HS-27A (cell line): ENCODE data around the gene MACROD1.
A peak's percentile ranks its signal among the peaks of the same experiment; 100 is the strongest.
"Not testable (repeated sequence)": the region's sequence is repeated elsewhere in the genome, so short reads cannot be mapped to it uniquely, and the experiment has no call there.

ENCODE experiments used
- DNase-seq: peaks from one replicate; pipeline ENCODE4 v3.0.0-alpha.2; 2012; ENCODE audit warnings: low read depth, missing footprints

Gene MACROD1

GRCh38 chr11:64185693-64186491 lies 20.0 kb upstream of the MACROD1 start, which contains the start of gene STIP1:
Gene STIP1 (plus strand): TSS chr11:64186171. CDS start chr11:64186262, 91 bp downstream.
- peak; percentile 100 for DNase-seq

GRCh38 chr11:64185175-64185692 lies 19.3 kb upstream of the MACROD1 start:
- peak; percentile 84 for DNase-seq

- DNase-seq, result no peak
These were observed 18.0 kb upstream of the MACROD1 start for GRCh38 chr11:64183890-64184289.

GRCh38 chr11:64181506-64182411 lies 15.8 kb upstream of the MACROD1 start:
- DNase-seq, result peak; percentile 82

- no peak for DNase-seq
These were observed 15.0 kb upstream of the MACROD1 start for GRCh38 chr11:64180891-64181290.

GRCh38 chr11:64178951-64179639 lies 13.2 kb upstream of the MACROD1 start:
- DNase-seq, result no peak

- DNase-seq, result no peak
These were observed 12.3 kb upstream of the MACROD1 start for GRCh38 chr11:64178203-64178602.

GRCh38 chr11:64176751-64177150 lies 10.8 kb upstream of the MACROD1 start:
- no peak for DNase-seq

GRCh38 chr11:64173616-64174355 lies 7.9 kb upstream of the MACROD1 start:
- no peak for DNase-seq

GRCh38 chr11:64170419-64170818 lies 4.5 kb upstream of the MACROD1 start:
- DNase-seq, result no peak

GRCh38 chr11:64165481-64165841 lies 452 bp downstream of the MACROD1 start:
- DNase-seq, result no peak

GRCh38 chr11:64164392-64165312 lies 1.3 kb downstream of the MACROD1 start:
- no peak for DNase-seq

GRCh38 chr11:64163951-64164350 lies 2.0 kb downstream of the MACROD1 start:
- no peak for DNase-seq

- not testable (repeated sequence) for DNase-seq
These were observed 3.1 kb downstream of the MACROD1 start for GRCh38 chr11:64162769-64163168.

GRCh38 chr11:64161037-64161436 lies 4.9 kb downstream of the MACROD1 start:
- DNase-seq, result no peak

GRCh38 chr11:64157631-64158394 lies 8.1 kb downstream of the MACROD1 start:
- no peak for DNase-seq

GRCh38 chr11:64156235-64157011 lies 9.5 kb downstream of the MACROD1 start:
- no peak for DNase-seq

GRCh38 chr11:64153812-64154211 lies 12.1 kb downstream of the MACROD1 start:
- no peak for DNase-seq
